Activated CD4-positive, alpha-beta T cell treated with anti-CD3 and anti-CD28 coated beads, Interleukin-2, amount 10 ng/mL, durations not matched to agents 7 days and 5 days (primary cell): Measurements from ENCODE around the gene ATOX1. TPM values are rescaled to one million over a fixed set of nuclear protein-coding genes. Genes with fewer than 3 reads are reported as not detected.
"Not testable (repeated sequence)": the region's sequence is repeated elsewhere in the genome, so short reads cannot be mapped to it uniquely, and the experiment has no call there.

Source experiments
- CTCF ChIA-PET: fragments of 350-600 bp; sonication (Branson Sonifier 250); formaldehyde crosslinking; loops from one replicate; lab custom pipeline; 2021; ENCODE audit warnings: antibody characterized with exemption; lab: Charles Lee
- POLR2A ChIA-PET: fragments of 350-600 bp; sonication (Branson Sonifier 250); formaldehyde crosslinking; loops from one replicate; lab custom pipeline; 2021; ENCODE audit warnings: antibody characterized with exemption; lab: Charles Lee
- DNase-seq: peaks from one replicate; pipeline ENCODE4 v3.0.0-alpha.2; 2020
- H3K27ac Mint-ChIP-seq: one replicate; pipeline ENCODE4 v1.8.0; 2021; ENCODE audit warnings: mild to moderate bottlenecking, moderate library complexity, mixed read lengths
- H3K27me3 Mint-ChIP-seq: one replicate; pipeline ENCODE4 v1.8.0; 2021; ENCODE audit warnings: mixed read lengths
- H3K36me3 Mint-ChIP-seq: one replicate; pipeline ENCODE4 v1.8.0; 2021; ENCODE audit warnings: low read depth, mixed read lengths
- H3K4me1 Mint-ChIP-seq: one replicate; pipeline ENCODE4 v1.8.0; 2021; ENCODE audit warnings: mixed read lengths
- H3K4me3 Mint-ChIP-seq: one replicate; pipeline ENCODE4 v1.8.0; 2021; ENCODE audit warnings: mild to moderate bottlenecking, moderate library complexity, mixed read lengths
- H3K9me3 Mint-ChIP-seq: one replicate; pipeline ENCODE4 v1.8.0; 2021; ENCODE audit warnings: mixed read lengths
- total RNA-seq, 2 experiments: library from RNA; stranded (reverse); gene quantifications; one replicate each; pipeline ENCODE4 v1.2.3, GENCODE V29; 2021

The ATOX1 gene, protein sequence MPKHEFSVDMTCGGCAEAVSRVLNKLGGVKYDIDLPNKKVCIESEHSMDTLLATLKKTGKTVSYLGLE
- 10 to 100 TPM; 46.9 to 48.1 TPM for total RNA-seq

DNA sequence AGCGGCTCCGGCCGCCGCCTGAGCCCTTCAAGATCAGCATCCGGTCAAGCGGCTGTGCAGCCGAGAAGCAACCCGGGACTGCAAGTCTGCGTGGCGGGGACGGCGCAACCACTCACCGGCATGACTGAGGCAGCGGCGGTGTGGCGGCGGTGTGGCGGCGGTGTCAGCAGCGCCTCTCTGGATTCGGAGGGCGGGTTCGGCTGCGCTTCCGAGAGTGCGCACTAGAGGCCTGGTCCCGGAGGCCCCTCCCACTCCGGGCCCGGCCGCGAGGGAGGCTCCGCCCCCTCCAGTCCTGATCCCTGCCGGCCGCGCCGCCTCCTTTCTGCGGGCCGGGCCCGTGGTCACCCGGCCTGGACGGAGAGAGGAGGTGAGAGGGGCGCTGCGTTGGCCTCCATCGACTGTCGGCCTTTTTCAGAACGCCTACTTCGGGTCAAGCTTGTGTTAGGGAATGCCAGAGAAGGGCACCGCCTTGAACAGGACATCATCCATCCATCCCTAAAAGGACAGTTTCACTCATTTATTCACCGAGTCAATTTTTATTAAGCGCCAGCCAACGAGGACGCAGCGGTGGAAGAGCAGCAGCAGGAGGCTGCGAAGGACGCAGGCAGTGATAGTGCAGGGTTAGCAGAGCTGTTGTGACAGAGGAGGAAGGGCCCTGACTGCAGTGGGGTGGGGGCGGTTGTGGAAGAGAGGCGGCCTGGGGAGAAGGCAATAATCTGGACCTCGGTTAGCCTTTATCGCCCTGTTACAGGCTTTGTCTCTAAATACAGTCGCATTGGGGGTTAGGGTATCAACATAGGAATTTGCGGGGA lies at the start of gene ATOX1:
ATOX1 (minus strand) TSS at position 202 of the 812 bp plus-strand sequence; CDS start at position 122, 80 bp downstream.
- POLR2A ChIA-PET = no interaction called here
- H3K9me3 Mint-ChIP-seq = no peaks in the 10 kb centered on the region
- CTCF ChIA-PET = interaction anchor here (1.6 kb wide), 1 partner anchor 10 kb away, joined by 6 read pairs; no protein-coding TSS in a partner anchor
- H3K4me3 Mint-ChIP-seq = peak within 1 kb of the TSS; percentile 76
- peak; percentile 90 for DNase-seq
- H3K36me3 Mint-ChIP-seq = peaks cover 3% of the 10 kb centered on the region
- H3K27ac Mint-ChIP-seq = peak within 1 kb of the TSS; percentile 85
- peaks cover 36% of the 10 kb centered on the region for H3K4me1 Mint-ChIP-seq
- no peaks in the 10 kb centered on the region for H3K27me3 Mint-ChIP-seq

- Mint-ChIP-seq H3K9me3 (no peaks in the 10 kb centered on the region), H3K27ac (no peak overlapping the region)
These were observed 47.2 kb upstream of the ATOX1 start for GRCh38 chr5:151805414-151806223.

DNA sequence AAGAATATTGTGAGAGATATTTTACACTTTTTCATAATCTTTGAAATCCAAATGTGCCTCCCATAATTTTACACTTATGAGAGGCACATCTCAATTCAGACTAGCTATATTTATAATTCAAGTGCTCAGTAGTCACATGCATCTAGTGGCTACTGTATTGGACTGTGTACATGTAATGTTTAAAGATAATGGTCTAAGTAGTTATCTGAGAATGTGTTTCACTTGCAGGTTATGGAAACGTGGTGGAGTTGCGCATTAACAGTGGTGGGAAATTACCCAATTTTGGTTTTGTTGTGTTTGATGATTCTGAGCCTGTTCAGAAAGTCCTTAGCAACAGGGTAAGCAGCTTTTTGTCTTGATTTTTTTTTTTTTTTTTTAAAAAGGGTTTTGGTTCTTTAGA lies 42.1 kb upstream of the ATOX1 start:
- H3K36me3 Mint-ChIP-seq = peaks cover 70% of the 10 kb centered on the region
- no peak overlapping the region for H3K4me3 Mint-ChIP-seq
- no peaks in the 10 kb centered on the region for H3K27me3 Mint-ChIP-seq
- H3K27ac Mint-ChIP-seq = no peak overlapping the region
- POLR2A ChIA-PET = no interaction called here
- no peak for DNase-seq
- H3K9me3 Mint-ChIP-seq = no peaks in the 10 kb centered on the region
- CTCF ChIA-PET = interaction anchor here (5.5 kb wide), 1 partner anchor 12 kb away, joined by 20 read pairs; no protein-coding TSS in a partner anchor
- H3K4me1 Mint-ChIP-seq = peaks cover 16% of the 10 kb centered on the region

More at GRCh38 chr5:151805414-151806223, 47.2 kb upstream of the ATOX1 start:
- ChIA-PET CTCF (no interaction called here), POLR2A (no interaction called here)
- Mint-ChIP-seq H3K27me3 (no peaks in the 10 kb centered on the region), H3K4me3 (no peak overlapping the region), H3K36me3 (peaks cover 77% of the 10 kb centered on the region), H3K4me1 (peaks cover 11% of the 10 kb centered on the region)
- no peak for DNase-seq

GRCh38 chr5:151799407-151799806 lies 41.0 kb upstream of the ATOX1 start:
- H3K27ac Mint-ChIP-seq = no peak overlapping the region
- CTCF ChIA-PET = interaction anchor here (0.7 to 5.5 kb wide), 7 partner anchors 11 to 168 kb away, joined by 3 to 20 read pairs (median 4); partner anchors contain the start of gene G3BP1
- no peaks in the 10 kb centered on the region for H3K9me3 Mint-ChIP-seq
- no peaks in the 10 kb centered on the region for H3K27me3 Mint-ChIP-seq
- H3K4me3 Mint-ChIP-seq = no peak overlapping the region
- peaks cover 22% of the 10 kb centered on the region for H3K4me1 Mint-ChIP-seq
- POLR2A ChIA-PET = no interaction called here
- no peak for DNase-seq
- peaks cover 68% of the 10 kb centered on the region for H3K36me3 Mint-ChIP-seq

DNA sequence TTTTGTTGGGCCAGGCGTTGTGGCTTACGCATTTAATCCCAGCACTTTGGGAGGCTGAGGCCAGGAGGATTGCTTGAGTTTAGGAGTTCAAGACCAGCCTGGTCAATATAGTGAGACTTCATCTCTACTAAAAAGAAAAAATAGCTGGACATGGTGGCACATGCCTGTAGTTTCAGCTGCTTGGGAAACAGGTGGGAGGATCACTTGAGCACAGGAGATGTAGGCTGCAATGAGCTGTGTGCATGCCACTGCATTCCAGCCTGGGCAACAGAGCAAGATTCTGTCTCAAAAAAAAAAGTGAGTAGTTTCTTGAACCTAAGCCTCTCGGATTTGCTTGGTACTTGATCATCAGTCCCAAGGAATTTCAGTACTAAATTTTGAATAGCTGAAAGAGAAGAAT lies 40.2 kb upstream of the ATOX1 start:
- H3K27ac Mint-ChIP-seq = no peak overlapping the region
- POLR2A ChIA-PET = no interaction called here
- H3K4me1 Mint-ChIP-seq = peaks cover 26% of the 10 kb centered on the region
- H3K27me3 Mint-ChIP-seq = no peaks in the 10 kb centered on the region
- no peaks in the 10 kb centered on the region for H3K9me3 Mint-ChIP-seq
- H3K4me3 Mint-ChIP-seq = no peak overlapping the region
- CTCF ChIA-PET = interaction anchor here (0.7 to 5.5 kb wide), 8 partner anchors 10 to 728 kb away, joined by 3 to 20 read pairs (median 4); partner anchors contain the start of gene G3BP1
- no peak for DNase-seq
- peaks cover 69% of the 10 kb centered on the region for H3K36me3 Mint-ChIP-seq

DNA sequence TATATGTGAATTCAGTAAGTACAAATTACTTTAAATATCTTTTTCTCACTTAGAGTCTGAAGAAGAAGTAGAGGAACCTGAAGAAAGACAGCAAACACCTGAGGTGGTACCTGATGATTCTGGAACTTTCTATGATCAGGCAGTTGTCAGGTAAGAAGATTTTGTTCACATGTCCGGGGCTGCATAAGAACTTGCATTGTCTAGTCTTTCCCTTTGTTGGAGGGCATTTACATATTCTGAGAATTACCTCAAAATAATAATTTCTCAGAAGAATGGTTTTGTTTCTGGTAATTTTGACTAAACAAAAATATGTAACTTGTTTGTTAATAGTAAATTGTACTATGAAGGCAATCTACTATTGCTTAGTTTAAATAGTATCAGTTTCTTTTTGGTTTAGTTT lies 37.0 kb upstream of the ATOX1 start:
- CTCF ChIA-PET = no interaction called here
- H3K27ac Mint-ChIP-seq = peak overlapping the region; percentile 11

GRCh38 chr5:151793358-151793757 lies 34.9 kb upstream of the ATOX1 start:
- ChIA-PET POLR2A (no interaction called here), CTCF (no interaction called here)
- no peak overlapping the region for H3K4me3 Mint-ChIP-seq
- no peaks in the 10 kb centered on the region for H3K9me3 Mint-ChIP-seq
- no peaks in the 10 kb centered on the region for H3K27me3 Mint-ChIP-seq
- H3K27ac Mint-ChIP-seq = no peak overlapping the region
- peaks cover 71% of the 10 kb centered on the region for H3K36me3 Mint-ChIP-seq
- DNase-seq = no peak
- H3K4me1 Mint-ChIP-seq = peaks cover 23% of the 10 kb centered on the region

More for the DNA sequence above, 37.0 kb upstream of the ATOX1 start:
- Mint-ChIP-seq H3K4me3 (no peak overlapping the region), H3K9me3 (no peaks in the 10 kb centered on the region), H3K36me3 (peaks cover 74% of the 10 kb centered on the region), H3K4me1 (peaks cover 27% of the 10 kb centered on the region), H3K27me3 (no peaks in the 10 kb centered on the region)
- POLR2A ChIA-PET = no interaction called here
- DNase-seq = no peak

DNA sequence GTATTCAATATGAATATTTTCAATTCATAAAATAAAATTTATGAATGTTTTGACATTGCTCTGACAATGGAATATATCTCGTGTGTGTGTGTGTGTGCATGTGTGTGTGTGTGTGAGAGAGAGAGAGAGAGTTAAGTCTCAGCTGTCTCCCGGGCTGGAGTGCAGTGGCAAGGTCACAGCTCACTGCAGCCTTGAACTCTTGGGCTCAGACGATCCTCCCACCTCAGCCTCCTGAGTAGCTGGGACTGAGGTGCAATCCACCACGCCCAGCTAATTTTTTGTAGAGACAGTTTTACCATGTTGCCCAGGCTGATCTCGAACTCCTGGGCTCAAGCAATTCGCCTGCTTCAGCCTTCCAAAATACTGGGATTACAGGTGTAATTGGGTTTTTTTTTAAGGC lies 29.4 kb upstream of the ATOX1 start:
- CTCF ChIA-PET = interaction anchor here (0.7 to 3.1 kb wide), 2 partner anchors 12 to 615 kb away, joined by 5 to 20 read pairs; no protein-coding TSS in a partner anchor
- peaks cover 21% of the 10 kb centered on the region for H3K4me1 Mint-ChIP-seq
- no peak for DNase-seq
- no peak overlapping the region for H3K4me3 Mint-ChIP-seq
- no peak overlapping the region for H3K27ac Mint-ChIP-seq
- no peaks in the 10 kb centered on the region for H3K9me3 Mint-ChIP-seq
- POLR2A ChIA-PET = interaction anchor here (0.8 kb wide), 1 partner anchor 16 kb away, joined by 12 read pairs; no protein-coding TSS in a partner anchor
- H3K27me3 Mint-ChIP-seq = no peaks in the 10 kb centered on the region
- peaks cover 42% of the 10 kb centered on the region for H3K36me3 Mint-ChIP-seq

GRCh38 chr5:151786468-151786867 lies 28.0 kb upstream of the ATOX1 start:
- Mint-ChIP-seq H3K36me3 (peaks cover 30% of the 10 kb centered on the region), H3K4me3 (no peak overlapping the region), H3K27ac (no peak overlapping the region), H3K4me1 (peaks cover 28% of the 10 kb centered on the region), H3K9me3 (no peaks in the 10 kb centered on the region), H3K27me3 (no peaks in the 10 kb centered on the region)
- ChIA-PET POLR2A (no interaction called here), CTCF (no interaction called here)
- DNase-seq = no peak

GRCh38 chr5:151784141-151784540 lies 25.7 kb upstream of the ATOX1 start:
- Mint-ChIP-seq H3K27ac (no peak overlapping the region), H3K4me3 (no peak overlapping the region)
- POLR2A ChIA-PET = no interaction called here

GRCh38 chr5:151783664-151784063 lies 25.2 kb upstream of the ATOX1 start:
- DNase-seq, H3K4me3 Mint-ChIP-seq, H3K27me3 Mint-ChIP-seq, H3K9me3 Mint-ChIP-seq, H3K27ac Mint-ChIP-seq, POLR2A ChIA-PET, CTCF ChIA-PET: not testable (repeated sequence)
- H3K4me1 Mint-ChIP-seq = peaks cover 51% of the 10 kb centered on the region
- H3K36me3 Mint-ChIP-seq = peaks cover 17% of the 10 kb centered on the region

More at GRCh38 chr5:151784141-151784540, 25.7 kb upstream of the ATOX1 start:
- no peaks in the 10 kb centered on the region for H3K9me3 Mint-ChIP-seq
- peaks cover 14% of the 10 kb centered on the region for H3K36me3 Mint-ChIP-seq
- no peak for DNase-seq
- H3K27me3 Mint-ChIP-seq = no peaks in the 10 kb centered on the region
- CTCF ChIA-PET = interaction anchor here (1.8 kb wide), 1 partner anchor 13 kb away, joined by 5 read pairs; no protein-coding TSS in a partner anchor
- H3K4me1 Mint-ChIP-seq = peaks cover 46% of the 10 kb centered on the region

DNA sequence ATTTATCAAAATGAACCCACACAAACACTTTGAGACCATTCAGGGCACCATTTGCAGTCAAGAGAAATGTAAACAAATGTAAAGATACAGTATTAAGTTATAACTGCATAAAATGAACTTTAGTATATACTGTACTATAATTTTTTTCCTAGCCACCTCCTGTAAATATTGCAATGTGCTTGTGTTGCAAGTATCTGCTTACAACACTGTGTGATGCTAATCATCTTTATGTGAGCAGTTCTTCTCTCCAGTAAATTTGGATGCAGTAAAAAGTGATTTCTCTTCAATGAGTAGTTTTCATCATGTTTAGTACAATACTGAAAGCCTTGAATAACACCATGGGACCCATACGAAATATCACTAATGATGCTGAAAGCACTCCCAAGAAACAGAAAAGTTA lies 22.8 kb upstream of the ATOX1 start:
- CTCF ChIA-PET = interaction anchor here (1.3 kb wide), 1 partner anchor 10 kb away, joined by 7 read pairs; no protein-coding TSS in a partner anchor
- no peaks in the 10 kb centered on the region for H3K9me3 Mint-ChIP-seq
- no peak for DNase-seq
- H3K27ac Mint-ChIP-seq = no peak overlapping the region
- H3K27me3 Mint-ChIP-seq = no peaks in the 10 kb centered on the region
- peaks cover 23% of the 10 kb centered on the region for H3K36me3 Mint-ChIP-seq
- H3K4me1 Mint-ChIP-seq = peaks cover 65% of the 10 kb centered on the region
- H3K4me3 Mint-ChIP-seq = no peak overlapping the region
- POLR2A ChIA-PET = no interaction called here
